Astrocyte (in vitro differentiated cells and primary cell): ENCODE data around the gene CFAP119. TPM values are rescaled to one million over a fixed set of nuclear protein-coding genes. Genes with fewer than 3 reads are reported as not detected.

Experiments used
- DNase-seq: peaks from one replicate; pipeline ENCODE4 v3.0.0-alpha.2; 2010; ENCODE audit warnings: low read depth
- FAIRE-seq: peaks from 2 replicates; lab custom pipeline; 2011; peaks lifted over from hg19 to GRCh38; lab: Jason Lieb, UNC
- H2AFZ ChIP-seq: 2 replicates; pipeline ENCODE4 v1.6.0; 2012; ENCODE audit warnings: low read depth, low read length, inconsistent platforms
- H3K27ac ChIP-seq: 2 replicates; pipeline ENCODE4 v1.5.1; 2011; ENCODE audit warnings: low read depth, low read length, inconsistent platforms
- H3K27me3 ChIP-seq: 2 replicates; pipeline ENCODE4 v1.6.0; 2011; ENCODE audit warnings: low read length, inconsistent platforms; ENCODE audit not compliant: insufficient read depth
- H3K36me3 ChIP-seq: 2 replicates; pipeline ENCODE4 v1.5.1; 2011; ENCODE audit warnings: low read length, inconsistent platforms; ENCODE audit not compliant: insufficient read depth
- H3K4me1 ChIP-seq: 2 replicates; pipeline ENCODE4 v1.5.1; 2011; ENCODE audit warnings: low read length, inconsistent platforms; ENCODE audit not compliant: insufficient read depth
- H3K4me2 ChIP-seq: 2 replicates; pipeline ENCODE4 v1.6.0; 2012; ENCODE audit warnings: low read length, inconsistent platforms
- H3K4me3 ChIP-seq: 2 replicates; pipeline ENCODE4 v1.5.1; 2011; ENCODE audit warnings: low read depth, mild to moderate bottlenecking, low read length, inconsistent platforms; ENCODE audit not compliant: insufficient read depth
- H3K79me2 ChIP-seq: 2 replicates; pipeline ENCODE4 v1.6.0; 2012; ENCODE audit warnings: mild to moderate bottlenecking, low read length, inconsistent platforms; ENCODE audit not compliant: insufficient read depth
- H3K9ac ChIP-seq: 2 replicates; pipeline ENCODE4 v1.6.0; 2012; ENCODE audit warnings: mild to moderate bottlenecking, low read length, inconsistent platforms
- H3K9me3 ChIP-seq: 2 replicates; pipeline ENCODE4 v1.5.1; 2012; ENCODE audit warnings: low read depth, mild to moderate bottlenecking, low read length, inconsistent platforms; ENCODE audit not compliant: insufficient read depth
- H4K20me1 ChIP-seq: 2 replicates; pipeline ENCODE4 v1.6.0; 2012; ENCODE audit warnings: low read length, inconsistent platforms; ENCODE audit not compliant: insufficient read depth
- H3K27ac Mint-ChIP-seq: one replicate; pipeline ENCODE4 v1.8.0; 2021; ENCODE audit warnings: mild to moderate bottlenecking, mixed read lengths; ENCODE audit not compliant: unreplicated experiment
- H3K27me3 Mint-ChIP-seq: one replicate; pipeline ENCODE4 v1.8.0; 2021; ENCODE audit warnings: low read depth, mixed read lengths; ENCODE audit not compliant: unreplicated experiment
- H3K36me3 Mint-ChIP-seq: one replicate; pipeline ENCODE4 v1.8.0; 2021; ENCODE audit warnings: low read depth, mixed read lengths; ENCODE audit not compliant: unreplicated experiment
- H3K4me1 Mint-ChIP-seq: one replicate; pipeline ENCODE4 v1.8.0; 2021; ENCODE audit warnings: low read depth, mixed read lengths; ENCODE audit not compliant: unreplicated experiment
- H3K4me3 Mint-ChIP-seq: one replicate; pipeline ENCODE4 v1.8.0; 2021; ENCODE audit warnings: mild to moderate bottlenecking, moderate library complexity, mixed read lengths; ENCODE audit not compliant: unreplicated experiment
- H3K9me3 Mint-ChIP-seq: one replicate; pipeline ENCODE4 v1.8.0; 2021; ENCODE audit warnings: mild to moderate bottlenecking, mixed read lengths; ENCODE audit not compliant: unreplicated experiment
- EZH2 ChIP-seq: IDR thresholded peaks from 2 replicates; pipeline ENCODE4 v1.6.1; 2012; ENCODE audit warnings: mild to moderate bottlenecking, low read length, inconsistent platforms; ENCODE audit not compliant: insufficient read depth
- total RNA-seq: library from RNA; stranded (reverse); gene quantifications from 2 replicates; pipeline ENCODE4 v1.2.1, GENCODE V29; 2021
- TF ChIP-seq, protein P1 (sequence below): IDR thresholded peaks from 2 replicates; pipeline ENCODE4 v1.5.1; 2011; ENCODE audit warnings: low read depth, mild to moderate bottlenecking, inconsistent platforms, low read length, moderate library complexity; ENCODE audit not compliant: insufficient read depth

Gene CFAP119
- total RNA-seq, 1 donor from 2014 or later, result 4.0 TPM

DNA sequence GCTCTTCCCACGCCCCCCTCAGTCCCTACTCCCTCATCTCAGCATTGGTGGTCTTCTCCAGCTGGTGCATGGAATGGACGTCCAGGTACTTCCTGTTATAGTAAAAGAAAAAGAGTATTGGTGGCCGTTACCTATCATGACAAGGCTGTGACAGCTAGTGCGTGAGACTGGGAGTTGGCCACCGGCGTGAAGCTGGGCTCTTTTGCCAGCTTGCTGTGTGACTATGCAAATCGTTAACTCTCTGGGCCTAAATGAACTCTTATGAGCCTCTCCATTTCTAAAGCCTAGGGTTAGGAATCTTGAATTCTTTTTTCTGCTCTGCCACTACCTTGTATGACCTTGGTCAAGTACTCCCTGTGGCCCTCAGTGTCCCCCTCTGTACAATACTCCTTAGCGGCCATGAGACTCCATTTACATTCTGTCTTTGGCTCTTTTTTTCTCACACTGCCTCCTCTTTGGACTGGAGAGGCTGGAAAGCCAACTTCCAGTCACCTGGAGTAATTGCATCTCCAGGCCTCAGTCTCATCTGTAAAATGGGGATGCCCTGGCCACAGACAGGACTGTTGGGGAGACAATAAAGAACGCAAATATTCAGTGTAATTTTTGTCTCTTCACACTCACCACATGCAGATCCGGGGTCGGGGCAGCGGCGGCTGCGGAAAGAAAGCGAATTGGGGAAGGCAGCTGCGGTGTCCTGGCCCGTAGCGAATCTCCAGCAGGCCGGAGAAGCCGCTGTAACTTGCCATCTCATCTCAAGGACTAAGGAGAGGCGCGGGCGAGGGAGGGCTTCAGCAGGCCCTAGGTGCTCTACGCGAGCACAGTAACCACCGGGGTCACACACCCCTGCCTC is 1.1 kb downstream of the CFAP119 start:
- no peaks in the 10 kb centered on the region for H3K9me3 Mint-ChIP-seq
- TF ChIP-seq EZH2, result no peak
- TF ChIP-seq, protein P1, sequence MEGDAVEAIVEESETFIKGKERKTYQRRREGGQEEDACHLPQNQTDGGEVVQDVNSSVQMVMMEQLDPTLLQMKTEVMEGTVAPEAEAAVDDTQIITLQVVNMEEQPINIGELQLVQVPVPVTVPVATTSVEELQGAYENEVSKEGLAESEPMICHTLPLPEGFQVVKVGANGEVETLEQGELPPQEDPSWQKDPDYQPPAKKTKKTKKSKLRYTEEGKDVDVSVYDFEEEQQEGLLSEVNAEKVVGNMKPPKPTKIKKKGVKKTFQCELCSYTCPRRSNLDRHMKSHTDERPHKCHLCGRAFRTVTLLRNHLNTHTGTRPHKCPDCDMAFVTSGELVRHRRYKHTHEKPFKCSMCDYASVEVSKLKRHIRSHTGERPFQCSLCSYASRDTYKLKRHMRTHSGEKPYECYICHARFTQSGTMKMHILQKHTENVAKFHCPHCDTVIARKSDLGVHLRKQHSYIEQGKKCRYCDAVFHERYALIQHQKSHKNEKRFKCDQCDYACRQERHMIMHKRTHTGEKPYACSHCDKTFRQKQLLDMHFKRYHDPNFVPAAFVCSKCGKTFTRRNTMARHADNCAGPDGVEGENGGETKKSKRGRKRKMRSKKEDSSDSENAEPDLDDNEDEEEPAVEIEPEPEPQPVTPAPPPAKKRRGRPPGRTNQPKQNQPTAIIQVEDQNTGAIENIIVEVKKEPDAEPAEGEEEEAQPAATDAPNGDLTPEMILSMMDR, result no peak
- peaks cover 34% of the 10 kb centered on the region for H3K79me2 ChIP-seq
- H3K36me3 ChIP-seq, result peaks cover 25% of the 10 kb centered on the region
- H3K27ac ChIP-seq, result peak overlapping the region; percentile 85
- no peaks in the 10 kb centered on the region for H3K27me3 ChIP-seq
- peak overlapping the region; percentile 88 for H3K4me3 ChIP-seq
- peaks cover 6% of the 10 kb centered on the region for H3K36me3 Mint-ChIP-seq
- H3K4me2 ChIP-seq, result peak overlapping the region; percentile 90
- H3K27me3 Mint-ChIP-seq, result no peaks in the 10 kb centered on the region
- peaks cover 28% of the 10 kb centered on the region for H4K20me1 ChIP-seq
- H3K9me3 ChIP-seq, result no peaks in the 10 kb centered on the region
- H3K4me1 ChIP-seq, result peaks cover 12% of the 10 kb centered on the region
- peak overlapping the region; percentile 93 for H3K9ac ChIP-seq
- H2AFZ ChIP-seq, result peak overlapping the region; percentile 79
- peak overlapping the region; percentile 93 for H3K27ac Mint-ChIP-seq
- H3K4me1 Mint-ChIP-seq, result peaks cover 10% of the 10 kb centered on the region
- FAIRE-seq (no peak), DNase-seq (no peak)
- peak overlapping the region; percentile 96 for H3K4me3 Mint-ChIP-seq

DNA sequence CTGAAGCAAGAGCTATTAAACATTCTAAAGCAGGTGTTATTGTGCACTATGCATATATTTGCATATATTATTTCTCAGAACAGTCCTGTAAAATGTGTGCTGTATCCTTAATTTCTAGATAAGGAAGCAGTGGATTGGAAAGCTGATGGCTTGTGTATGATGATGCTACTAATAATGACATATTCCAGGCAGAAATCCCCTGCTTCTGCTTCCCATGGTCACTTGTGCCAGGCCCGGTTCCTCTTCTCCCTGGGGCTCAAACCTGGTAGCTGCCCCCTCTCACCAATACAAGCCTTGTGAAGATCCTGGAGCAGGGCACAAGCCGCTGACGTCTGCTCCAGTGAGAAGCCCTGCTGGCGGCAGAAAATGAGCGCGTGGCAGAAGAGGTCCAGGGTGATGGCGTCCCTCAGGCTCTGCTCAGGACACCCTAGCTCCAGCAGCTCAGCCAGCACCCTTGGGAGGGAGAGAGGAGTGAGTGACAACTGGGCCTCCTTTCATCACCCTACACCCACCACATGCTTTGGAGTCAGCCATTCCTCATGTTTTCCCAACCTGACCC is 1.8 kb downstream of the CFAP119 start:
- Histone ChIP-seq H3K79me2 (peaks cover 30% of the 10 kb centered on the region), H3K4me1 (peaks cover 12% of the 10 kb centered on the region), H4K20me1 (peaks cover 25% of the 10 kb centered on the region), H3K36me3 (peaks cover 18% of the 10 kb centered on the region), H2AFZ (no peak overlapping the region), H3K27ac (no peak overlapping the region), H3K4me3 (no peak overlapping the region), H3K27me3 (no peaks in the 10 kb centered on the region), H3K9me3 (no peaks in the 10 kb centered on the region), H3K9ac (no peak overlapping the region), H3K4me2 (peak overlapping the region; percentile 90)
- Mint-ChIP-seq H3K4me1 (peaks cover 10% of the 10 kb centered on the region), H3K36me3 (peaks cover 6% of the 10 kb centered on the region), H3K4me3 (peak overlapping the region; percentile 96), H3K27me3 (no peaks in the 10 kb centered on the region), H3K27ac (no peak overlapping the region), H3K9me3 (no peaks in the 10 kb centered on the region)
- DNase-seq (no peak), FAIRE-seq (no peak)
- TF ChIP-seq, protein P1, result no peak
- no peak for TF ChIP-seq EZH2
